GM19328 (cell line): ENCODE measurements around the gene INO80C.

Source experiments
- ATAC-seq: cut with Tn5 transposase; IDR thresholded peaks from one replicate; pipeline ENCODE4 v1.9.1; 2021; ENCODE audit warnings: mild to moderate bottlenecking, moderate library complexity; ENCODE audit not compliant: unreplicated experiment

Gene INO80C

DNA sequence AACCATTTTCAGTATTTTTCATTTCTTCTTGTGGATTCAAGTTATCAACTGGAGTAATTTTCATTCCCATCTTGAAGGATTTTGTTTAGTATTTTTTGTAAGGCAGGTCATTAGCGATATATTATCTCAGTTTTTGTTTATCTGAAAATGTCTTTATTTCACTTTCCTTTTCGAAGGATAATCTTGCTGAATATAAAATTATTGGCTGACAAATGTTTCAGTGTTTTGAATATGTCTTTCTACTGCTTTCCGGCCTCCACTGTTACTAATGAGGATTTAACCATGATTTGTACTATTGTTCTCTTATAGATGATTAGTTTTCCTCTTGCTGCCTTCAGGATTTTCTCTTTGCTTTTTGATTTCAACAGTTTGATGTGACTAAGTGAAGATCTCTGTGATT is 62.4 kb downstream of the INO80C start:
- ATAC-seq: no peak

DNA sequence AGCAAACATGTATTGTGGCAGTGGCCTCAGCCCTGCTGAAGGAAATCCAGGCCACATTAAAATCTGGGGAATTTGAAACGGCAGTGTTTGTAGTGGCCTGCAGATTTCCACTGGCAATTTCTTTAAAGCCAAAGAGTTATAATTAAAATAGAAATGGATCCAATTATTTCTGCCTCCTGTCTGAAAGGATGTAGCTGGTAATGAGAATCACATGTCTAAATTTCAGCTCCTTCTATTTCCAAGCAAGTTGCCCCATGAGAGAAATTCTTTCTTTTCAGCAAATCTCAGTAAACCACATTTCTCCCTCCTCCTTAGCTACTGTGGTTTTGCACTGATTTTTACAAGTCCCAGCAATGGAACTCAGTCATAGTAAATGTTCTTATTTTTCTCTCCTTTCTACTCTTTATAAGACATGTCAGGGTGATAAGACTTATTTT is 65.2 kb downstream of the INO80C start:
- ATAC-seq: no peak

DNA sequence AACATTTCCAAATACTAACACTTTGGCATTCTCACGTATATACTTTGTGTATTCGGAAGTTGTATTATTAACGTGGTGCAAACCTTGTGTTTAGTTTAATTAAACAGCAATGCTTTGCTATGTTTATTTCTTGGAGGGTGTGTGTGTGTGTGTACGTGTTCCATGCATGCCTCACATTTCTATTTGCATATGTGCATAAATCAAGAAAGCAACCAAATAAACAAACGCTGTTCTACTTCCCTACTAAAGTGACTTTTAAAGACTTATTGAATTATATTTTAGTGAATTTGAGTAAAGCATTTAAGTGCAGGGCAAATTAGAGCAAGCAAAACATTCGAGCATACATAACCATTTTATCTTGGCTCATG is 66.4 kb downstream of the INO80C start:
- no peak for ATAC-seq

DNA sequence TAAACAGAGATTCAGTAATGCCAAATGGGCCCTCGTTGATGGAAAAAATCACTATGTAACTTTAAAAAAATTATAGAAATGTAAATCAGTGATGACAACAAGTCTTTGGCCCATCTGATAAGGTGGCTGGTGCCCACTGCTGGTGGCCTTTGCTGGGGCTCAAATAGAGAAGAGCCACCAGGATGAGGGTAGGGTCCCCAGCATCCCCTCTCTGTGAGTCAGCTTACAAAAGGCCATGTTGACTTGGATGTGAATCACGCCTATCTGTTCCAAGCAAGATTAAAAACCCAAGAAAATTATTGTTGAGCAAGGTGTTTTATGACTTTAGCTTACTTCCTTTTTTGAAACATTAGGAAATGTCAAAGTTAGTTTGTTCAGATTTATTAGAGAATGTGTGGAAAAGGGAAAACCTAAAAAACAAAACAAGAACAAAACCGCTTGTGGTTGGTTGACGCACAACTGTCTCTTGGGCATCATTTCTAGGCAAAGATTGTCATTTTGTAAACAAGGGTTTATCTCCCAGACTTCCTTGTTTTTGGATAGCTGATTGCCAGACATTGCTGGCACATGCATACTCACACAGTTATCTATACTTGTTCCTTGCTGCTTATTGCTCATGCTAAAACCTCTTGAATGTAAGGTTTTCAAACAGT is 66.9 kb downstream of the INO80C start:
- no peak for ATAC-seq

DNA sequence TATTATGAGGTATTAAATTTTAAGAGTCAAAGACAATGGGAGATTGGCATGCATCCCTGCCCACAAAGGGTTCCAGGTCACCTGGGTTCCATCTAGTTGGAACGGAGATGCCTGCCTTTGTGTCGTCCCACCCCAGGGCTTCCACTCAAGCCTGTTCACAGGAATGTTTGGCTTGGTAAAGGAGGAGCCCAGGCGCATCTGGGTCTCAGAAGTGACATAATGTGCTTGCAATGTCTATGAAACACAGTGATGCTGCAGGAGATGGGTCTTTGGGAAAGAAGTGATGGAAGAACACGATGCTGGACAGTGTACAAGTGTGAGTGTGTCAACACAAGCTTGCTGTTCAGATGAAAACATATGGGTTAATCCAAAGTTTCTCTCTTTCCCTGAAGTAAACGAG is 71.0 kb downstream of the INO80C start:
- no peak for ATAC-seq

DNA sequence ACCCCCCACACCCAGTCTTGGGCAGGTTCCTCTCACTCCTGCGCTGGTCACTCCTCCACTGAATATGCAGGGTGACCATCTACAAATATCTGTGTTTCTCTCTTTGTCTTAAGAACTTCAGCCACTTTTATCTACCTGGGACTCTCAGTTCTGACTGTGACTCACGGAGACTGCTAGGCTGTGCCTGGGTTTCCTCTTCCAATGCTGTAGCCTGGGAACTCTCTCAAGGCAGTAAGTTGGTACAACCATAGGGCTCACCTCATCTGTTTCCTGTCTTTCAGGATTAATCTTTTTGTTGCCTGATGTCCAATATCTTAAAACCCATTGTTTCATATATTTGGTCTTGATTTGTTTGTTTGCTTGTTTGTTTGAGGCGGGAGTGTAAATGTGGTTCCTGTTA is 73.4 kb downstream of the INO80C start:
- ATAC-seq: no peak

GRCh38 chr18:35422237-35422636 is 75.5 kb downstream of the INO80C start:
- no peak for ATAC-seq

DNA sequence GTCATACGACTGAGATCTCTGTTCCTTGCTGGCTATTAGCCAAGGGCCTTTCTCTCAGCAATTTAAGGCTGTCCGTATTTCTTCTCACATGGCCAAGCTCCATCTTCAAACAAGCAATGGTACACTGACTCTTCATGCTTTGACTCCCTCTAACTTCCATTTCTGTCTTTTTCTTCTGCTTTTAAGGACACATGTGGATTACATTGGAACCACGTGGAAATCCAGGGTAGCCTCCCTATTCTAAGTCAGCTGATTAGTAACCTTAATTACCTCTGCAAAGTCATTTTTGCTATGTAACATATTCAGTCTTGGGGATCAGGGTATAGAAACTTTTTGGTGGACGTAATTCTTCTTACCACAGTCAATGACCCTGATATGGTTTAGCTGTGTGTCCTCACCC is 79.2 kb downstream of the INO80C start:
- ATAC-seq: no peak
